GM18520 (cell line): ENCODE measurements around the gene CGRRF1.

Experiments
- ATAC-seq: cut with Tn5 transposase; IDR thresholded peaks from one replicate; pipeline ENCODE4 v1.9.1; 2021; ENCODE audit not compliant: unreplicated experiment

CGRRF1 gene, protein sequence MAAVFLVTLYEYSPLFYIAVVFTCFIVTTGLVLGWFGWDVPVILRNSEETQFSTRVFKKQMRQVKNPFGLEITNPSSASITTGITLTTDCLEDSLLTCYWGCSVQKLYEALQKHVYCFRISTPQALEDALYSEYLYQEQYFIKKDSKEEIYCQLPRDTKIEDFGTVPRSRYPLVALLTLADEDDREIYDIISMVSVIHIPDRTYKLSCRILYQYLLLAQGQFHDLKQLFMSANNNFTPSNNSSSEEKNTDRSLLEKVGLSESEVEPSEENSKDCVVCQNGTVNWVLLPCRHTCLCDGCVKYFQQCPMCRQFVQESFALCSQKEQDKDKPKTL

DNA sequence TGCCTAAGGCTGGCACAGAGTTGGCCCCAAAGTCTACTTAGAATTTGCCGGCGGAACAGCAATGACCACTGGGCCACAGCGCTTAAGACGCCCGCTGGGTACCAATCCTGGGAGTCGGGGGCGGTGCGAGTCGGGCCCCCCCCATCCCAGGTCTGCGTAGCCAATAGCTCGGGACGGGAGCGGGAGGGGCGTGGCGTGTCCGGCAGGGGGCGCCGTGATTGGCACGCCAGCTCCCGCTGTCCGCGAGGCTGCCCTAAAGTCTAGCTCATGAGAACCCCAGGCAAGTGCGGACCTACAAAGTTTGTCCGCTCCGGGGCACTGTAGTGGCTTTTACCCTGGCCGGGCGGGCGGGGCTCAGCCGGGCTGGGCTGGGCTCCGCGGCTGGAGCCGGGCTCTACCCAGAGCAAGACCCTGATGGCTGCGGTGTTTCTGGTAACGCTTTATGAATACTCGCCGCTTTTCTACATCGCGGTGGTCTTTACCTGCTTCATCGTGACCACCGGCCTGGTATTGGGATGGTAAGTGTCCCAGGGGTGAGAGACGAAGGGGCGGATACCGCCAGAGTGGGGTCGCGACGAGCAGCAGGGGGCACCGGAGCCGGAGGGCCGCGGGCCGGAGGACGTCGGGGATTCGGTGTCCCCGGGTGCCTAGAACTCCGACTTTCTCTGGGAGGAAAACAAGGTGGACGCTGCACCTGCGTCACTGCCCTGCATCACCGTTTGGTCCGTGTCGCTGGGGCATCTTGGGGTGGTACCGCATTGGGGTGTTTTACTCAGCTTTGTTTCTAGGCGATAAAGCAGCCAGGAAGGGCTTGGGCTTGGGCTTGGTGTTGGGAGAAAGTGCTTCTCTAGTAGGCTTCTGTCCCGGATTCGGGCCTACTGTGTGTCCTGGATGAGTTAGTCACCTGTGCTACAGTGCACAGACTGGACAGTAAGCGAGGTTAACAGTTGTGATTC is at the start of gene CGRRF1:
Gene CGRRF1 (plus strand): TSS at position 361 of the 956 bp plus-strand sequence. CDS start 54 bp downstream, at position 415.
- peak; percentile 93 for ATAC-seq

DNA sequence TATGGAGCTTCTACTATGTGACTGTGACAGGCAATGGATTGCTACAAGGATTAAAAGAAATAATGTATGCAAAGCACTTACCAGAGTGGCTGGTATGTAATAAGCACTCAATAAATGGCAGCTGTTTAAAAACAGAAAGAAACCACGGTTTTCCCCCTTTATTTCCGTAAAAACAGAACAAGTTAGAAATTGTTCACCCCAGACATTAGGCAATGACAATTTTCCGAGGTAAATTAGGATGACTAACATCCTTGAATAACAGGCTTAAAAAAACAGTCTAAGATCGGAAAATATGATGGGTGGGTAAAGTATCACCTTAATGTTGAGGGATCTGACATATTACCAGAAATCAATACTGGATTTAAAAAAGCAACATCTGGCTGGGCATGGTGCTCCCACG is 47.7 kb upstream of the CGRRF1 start:
- no peak for ATAC-seq

DNA sequence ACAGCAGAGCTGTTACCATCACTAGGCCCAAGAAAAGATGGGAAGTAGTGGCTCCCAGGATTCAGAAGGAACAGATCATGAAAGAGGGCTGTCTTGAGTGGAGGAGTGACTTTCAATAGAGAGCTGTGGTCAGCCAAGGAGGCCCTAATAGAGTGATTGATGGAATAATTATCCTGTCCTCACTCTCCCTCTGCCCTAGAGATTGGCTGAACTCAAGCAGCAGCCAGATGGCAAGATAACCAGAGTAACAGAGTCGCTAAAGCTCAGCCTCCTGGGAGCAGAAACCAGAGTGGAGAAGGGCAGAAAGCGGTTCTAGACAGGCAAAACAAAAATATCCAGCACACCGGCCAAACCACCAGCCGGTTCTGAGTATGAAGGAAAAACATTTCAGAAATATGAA is 44.1 kb upstream of the CGRRF1 start:
- no peak for ATAC-seq

DNA sequence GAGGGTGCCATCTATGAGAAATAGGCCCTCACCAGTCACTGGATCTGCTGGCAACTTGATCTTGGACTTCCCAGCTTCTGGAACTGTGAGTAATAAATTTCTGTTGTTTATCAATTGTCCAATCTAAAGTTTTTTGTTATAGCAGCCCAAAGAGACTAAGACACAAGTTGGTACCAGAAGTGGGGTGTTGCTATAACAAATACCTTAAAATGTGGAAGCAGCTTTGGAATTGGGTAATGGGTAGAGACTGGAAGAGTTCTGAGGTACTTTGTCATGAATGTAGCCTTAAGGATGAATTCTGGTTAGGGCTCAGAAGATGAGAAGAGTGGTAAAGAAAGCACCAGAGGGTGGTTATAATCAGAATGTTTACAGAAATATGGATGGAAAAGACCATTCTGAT is 42.4 kb upstream of the CGRRF1 start:
- no peak for ATAC-seq

DNA sequence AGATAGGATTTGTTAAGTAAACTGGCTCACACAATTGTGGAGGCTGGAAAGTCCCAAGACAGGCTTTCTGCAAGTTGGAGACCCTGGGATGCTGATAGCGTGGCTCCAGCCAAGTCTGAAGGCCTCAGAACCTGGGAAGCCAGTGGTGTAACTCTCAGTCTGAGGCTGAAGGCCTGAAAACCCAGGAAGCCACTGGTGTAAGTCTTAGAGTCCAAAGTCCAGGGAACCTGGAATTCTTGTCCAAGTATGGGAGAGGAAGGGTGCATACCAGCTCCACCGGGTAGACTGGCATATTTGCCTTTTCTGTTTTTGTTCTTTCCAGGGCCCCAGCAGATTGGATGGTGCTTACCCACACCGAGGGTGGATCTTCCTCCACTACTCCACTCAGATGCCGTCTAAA is 39.0 kb upstream of the CGRRF1 start:
- ATAC-seq = no peak

DNA sequence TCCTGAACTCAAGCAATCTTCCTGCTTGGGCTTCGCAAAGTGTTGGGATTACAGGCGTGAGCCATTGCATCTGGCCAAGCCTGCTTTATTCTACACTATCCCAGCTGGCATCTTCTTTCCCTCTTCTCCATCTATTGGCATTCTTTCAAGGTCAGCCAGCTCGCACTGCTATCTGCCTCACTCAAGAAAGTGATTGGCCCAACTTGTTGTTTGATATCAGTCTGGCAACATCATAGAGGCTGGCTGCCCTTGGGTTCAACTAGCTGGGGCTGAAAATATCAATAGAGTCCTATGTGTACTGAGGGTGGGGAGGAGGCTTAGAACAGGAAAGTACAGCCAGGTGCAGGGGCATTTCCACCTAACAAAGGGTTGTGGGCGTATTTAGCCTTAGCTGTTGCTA is 38.1 kb upstream of the CGRRF1 start:
- ATAC-seq = no peak

DNA sequence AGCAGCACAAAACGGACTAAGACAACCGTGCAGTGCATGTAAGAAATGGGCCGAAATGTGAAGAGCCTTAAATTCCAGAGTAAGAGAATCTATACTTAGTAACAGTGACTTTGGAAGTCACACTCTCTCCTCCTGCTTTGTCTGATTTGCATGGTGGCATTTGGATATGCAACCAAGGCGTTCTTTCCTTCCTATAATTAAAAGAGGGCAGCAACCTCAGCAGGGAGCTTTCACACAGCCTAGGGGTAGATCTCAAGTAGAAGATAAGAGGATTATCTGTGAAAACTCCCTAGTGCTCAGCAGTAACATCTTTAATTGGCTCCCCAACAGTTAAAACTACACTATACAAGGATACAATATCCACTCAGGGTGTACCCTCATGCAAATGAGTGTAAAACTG is 37.4 kb upstream of the CGRRF1 start:
- ATAC-seq = no peak

DNA sequence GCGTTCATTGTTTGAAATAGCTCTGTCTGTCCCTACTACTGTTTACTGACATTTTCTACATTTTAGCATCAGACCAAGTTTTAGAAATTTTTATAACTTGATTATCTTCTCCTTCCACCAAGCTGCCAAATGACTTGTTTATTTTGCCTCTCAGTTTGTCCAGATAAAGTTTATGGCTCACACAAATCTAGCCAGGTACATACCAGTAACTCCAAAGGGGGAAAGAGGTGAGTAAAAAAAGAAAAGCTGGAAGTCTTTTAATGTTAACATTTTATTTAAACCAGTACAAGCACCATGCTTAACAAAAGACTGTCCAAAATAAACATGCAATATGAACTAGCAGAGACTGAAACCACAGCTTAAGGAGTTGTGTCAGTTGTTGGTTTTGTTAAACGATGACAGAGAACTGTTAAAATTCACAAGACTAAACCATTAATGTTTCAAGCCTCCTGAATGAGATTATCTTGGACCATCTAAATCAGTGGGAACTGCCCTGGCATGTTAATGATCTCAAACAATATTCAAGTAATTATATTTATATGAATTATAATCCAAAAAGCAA is 35.4 kb upstream of the CGRRF1 start:
- no peak for ATAC-seq

DNA sequence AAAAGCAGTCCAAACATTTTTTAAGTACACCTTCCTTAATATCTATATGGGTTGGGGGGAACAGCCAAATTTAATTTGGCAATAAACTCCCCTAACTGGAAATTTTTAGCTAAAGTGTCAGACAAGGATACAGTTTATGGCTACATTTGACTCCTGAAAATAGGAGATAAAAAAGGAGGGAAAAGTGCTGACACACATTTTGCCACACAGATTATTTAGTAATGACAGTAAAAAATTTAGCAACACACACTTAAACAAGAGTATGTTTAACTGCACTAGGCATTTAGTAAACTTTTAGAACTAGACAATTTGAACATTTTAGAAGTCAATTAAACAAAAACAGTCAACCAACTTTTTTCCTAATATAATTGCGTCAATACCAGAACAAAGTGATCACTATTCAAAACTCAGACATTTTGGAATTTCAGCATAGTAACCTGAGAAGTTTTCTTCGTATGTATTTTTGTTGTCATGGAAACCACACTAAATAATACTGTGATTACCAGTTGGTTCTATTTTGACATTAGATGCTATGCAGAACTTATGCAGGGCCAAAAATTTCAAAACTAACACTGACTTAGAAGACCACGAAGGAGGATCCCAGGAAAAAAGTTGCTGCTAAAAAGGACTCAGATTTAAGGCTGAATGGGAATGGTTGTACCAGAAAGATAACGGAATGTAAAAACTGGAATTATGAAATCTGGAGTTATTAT is 34.4 kb upstream of the CGRRF1 start:
- ATAC-seq = no peak

DNA sequence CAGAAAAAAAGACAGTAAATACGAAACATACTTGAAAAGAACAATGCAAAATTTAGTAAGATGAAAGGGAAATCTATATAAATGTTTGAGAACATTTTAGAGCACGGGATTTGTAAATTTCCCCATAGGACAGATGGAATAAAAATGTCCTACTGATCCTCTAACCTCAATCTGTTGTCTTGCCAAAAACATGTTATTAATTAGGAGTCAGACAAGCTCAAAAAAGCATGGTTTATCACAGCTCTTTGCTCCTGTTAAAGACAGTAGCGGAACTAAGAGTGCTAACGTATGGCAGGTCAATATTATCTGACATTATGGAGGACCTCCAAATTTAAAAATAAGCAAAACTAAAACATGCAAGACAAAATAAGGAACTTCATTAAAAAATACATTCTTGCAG is 33.8 kb upstream of the CGRRF1 start:
- no peak for ATAC-seq

DNA sequence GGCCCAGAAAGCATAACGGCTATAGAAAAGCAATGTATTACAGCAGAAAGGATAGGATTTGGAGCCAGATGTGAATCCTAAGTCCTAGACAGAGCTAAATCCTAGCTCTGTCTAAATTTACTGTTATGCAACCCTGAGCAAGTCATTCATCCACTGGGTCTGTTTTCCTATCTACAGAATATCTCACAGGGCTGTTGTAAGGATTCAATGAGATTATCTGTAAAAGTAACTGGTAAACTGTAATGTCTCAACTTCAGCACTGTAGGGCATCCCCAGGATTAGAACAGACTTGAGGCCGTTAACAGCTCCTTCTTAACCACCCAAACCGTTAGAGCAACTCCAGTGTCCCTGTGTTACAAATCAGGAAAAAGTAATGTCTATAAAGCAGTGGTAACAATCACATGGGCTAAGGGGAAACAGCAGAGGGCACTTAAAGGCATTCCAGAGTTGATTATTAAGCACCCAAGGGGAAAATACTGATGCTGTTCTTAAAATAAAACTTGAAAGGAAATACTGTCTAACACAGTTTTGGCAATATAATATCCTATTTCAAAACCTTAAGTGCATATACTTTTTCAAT is 31.0 kb upstream of the CGRRF1 start:
- no peak for ATAC-seq

DNA sequence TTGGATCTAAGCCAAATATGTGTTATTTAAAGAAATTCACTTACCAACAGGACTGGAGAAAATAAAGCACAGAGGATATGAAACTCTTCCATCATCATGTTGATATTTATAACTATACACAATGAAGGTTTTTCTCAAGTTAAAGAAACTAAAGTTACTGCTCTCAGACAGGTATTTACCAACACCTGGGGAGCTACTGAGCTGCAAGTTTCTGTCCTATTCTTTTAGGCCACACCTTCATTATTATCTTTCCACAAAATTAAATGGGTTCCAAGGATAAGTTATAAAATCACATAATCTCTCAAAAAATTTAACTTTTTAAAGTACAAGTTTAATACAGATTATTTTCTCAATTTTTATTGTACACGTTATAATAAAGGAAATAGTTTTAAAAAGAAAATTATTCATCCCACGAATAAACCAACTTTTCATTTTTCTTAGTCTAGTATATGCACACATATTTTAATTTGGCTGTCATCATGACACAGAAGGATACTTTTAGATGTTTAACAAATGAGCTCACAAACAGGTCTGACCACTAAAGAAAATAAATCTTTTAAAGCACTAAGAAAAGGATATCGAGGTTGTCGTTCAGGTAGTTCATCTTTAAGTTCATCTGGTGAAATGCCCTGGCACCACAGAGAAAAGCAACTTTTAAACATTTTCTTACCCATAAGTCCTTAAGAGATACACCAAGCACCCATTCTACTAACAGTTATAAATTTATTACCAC is 28.7 kb upstream of the CGRRF1 start:
- ATAC-seq = no peak

DNA sequence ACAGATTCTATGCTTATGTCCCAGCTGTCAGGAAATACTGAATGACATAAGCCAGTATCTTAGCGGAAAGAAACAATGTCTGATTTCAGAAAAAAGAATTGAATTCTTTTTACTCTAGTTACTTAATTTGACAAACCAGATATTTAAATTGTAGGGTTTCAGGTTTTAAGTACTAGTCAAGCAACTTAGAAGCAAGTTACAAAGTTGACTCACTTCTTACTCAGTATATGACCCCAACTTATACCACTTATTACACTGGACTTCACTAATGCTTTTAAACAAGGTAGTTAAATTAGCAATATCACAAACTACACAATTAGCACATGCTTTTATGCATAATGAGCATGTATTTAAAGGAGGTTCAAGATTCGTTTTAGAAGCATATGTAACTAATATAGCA is 28.0 kb upstream of the CGRRF1 start:
- no peak for ATAC-seq

DNA sequence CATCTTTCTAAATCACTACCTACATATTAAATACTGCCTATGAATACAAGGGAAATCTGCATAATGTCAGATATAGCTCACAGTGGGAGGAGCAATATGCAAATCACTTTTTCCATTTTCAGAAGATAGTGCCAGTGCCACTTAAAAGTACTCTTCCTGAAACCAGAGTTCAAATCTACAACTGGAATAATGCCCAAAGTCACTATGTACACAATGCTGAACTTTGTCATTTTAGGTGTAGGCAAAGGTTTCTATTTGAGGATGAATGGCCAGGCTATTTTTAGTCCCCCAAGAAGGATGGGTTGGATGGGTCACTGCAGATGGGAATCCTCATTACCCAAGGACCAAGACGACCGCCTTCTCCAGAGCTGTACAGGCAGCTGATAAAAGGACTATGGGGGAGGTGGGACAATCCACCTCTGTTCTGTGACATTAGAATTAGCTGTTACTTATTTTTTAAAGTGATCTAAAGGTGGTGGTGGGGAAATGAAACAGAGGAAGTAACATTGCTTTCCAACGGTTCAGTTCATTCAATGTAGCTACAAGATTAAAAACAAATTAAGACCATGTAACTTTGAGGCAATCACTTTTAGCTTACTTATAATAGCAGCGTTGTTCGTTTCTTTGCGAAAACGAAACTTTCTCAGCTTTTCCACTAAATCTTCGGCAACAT is 26.5 kb upstream of the CGRRF1 start:
- no peak for ATAC-seq

DNA sequence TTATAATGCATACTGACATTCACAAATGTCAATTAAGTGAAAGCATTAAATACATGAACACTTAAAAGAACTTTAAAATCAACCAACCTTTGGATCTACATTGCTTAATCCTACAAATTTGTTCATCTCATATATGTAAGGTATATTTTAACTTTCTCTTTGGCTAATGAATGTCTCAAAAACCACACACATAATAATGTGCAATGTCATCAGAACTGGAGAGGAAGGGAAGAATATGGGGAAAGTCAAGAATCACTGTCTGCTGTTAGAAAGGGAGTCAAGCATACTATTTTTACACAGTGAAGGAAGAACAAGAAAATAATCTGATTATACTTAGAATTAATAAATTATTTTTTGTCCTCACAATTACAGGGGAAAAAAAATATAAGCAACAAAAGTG is 25.9 kb upstream of the CGRRF1 start:
- ATAC-seq = no peak

DNA sequence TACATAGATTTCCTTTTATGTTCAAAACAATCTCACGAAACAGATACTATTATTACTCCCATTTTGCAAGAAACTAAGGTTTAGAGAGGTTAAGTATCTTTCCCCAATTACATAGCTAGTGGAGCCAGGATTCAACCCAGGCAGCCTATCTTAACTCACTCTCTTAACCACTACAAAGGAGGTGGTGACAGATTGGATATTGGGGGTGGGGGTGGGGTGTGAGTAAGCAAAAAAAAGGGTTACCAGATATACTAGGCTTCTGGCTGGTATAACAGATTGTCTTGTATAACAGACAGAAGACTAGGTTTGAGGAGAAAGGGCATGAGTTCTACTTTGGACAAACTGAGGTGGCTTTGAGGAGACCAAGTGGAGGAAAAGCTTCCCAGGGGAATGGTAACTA is 23.0 kb upstream of the CGRRF1 start:
- ATAC-seq = no peak

DNA sequence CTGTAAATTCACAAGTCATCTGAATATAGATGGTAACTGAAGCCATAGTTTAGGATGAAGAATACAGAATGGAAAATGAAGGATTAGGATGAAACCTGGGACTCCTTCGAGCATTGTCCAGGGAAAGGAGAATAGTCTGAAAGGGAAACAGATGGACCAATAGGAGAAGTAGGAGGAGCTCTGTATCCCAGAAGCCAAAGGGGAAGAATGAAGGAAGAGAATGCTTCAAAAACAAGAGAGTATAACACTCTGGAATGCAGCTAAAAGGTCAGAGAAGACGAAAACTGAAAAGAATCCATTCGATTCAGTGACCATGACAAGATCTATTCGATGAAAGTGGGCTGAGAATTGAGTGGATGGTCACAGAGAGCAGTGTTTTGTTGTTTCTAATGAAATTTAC is 21.9 kb upstream of the CGRRF1 start:
- no peak for ATAC-seq

DNA sequence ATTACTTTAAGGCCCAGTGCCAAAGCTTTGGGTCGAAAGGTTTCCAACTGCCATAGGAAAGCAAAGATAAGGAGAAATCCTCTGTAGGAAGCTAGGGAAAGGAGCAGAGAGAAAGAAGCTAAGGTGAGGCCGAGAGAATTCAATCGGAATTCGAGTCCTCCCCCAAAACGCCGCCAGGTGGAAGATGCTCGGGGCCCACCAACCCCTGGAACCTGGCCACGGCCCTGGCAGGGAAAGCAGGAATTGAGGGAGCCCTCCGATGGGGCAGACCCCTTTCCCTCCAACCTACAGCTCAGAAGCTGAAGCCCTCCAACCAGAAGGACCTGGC is 21.4 kb upstream of the CGRRF1 start:
- ATAC-seq = no peak

DNA sequence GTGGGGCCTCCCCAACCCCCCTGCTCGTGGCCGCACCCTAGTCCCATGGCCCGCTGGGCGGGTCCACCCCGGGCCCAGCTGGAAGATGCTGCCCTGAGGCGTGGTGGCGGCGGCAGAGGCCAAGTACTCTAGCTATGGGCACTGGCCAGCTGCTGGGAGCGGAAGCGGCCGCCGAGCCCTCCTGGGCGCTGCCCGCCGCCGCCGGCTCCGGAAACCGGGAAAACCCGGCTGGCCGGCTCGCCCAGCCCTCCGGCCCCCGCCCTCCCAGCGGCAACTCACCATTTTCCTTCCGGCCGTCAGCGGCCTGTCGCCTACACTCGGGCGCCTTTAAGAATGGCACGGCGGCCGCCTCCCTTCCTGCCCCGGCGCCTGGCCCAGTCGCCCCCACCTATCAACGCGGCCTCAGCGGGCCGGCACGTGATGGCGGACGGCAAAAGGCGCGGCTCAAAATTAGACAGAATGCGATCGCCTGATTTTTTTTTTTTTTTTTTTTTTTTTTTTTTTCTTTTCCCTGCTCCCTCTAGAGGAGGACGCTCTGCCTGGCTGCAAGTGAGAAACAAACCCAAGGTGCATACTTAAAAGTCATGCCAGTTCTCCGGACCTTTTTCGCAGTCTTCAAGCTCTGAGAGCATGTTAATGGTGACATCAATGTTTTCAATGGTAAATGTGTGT is 20.9 kb upstream of the CGRRF1 start, which contains the start of gene GMFB:
Gene GMFB (minus strand): TSS at position 335 of the 672 bp plus-strand sequence. CDS start 53 bp downstream, at position 282.
- ATAC-seq = peak; percentile 89
